Measurements from ENCODE around the gene RARRES1.
A peak's percentile ranks its signal among the peaks of the same experiment; 100 is the strongest.

The RARRES1 gene

GRCh38 chr3:158731938-158732855, at the start of gene RARRES1:
Gene RARRES1 (minus strand): TSS chr3:158732457. CDS start chr3:158732415, 42 bp downstream.
- TF ChIP-seq CTCF (conservative IDR thresholded peaks at IDR 0.05; ENCODE audit: low read depth, low read length) = no peak
- peak within 1 kb of the TSS; percentile 68 for H3K4me3 ChIP-seq (ENCODE audit: low read depth, low read length)
- DNase-seq (ENCODE audit: low read depth) = peak; percentile 68

- TF ChIP-seq CTCF (conservative IDR thresholded peaks at IDR 0.05; ENCODE audit: low read depth, low read length) = no peak
- DNase-seq (ENCODE audit: low read depth) = no peak
- no peak overlapping the region for H3K4me3 ChIP-seq (ENCODE audit: low read depth, low read length)
These were observed 49.6 kb upstream of the RARRES1 start for GRCh38 chr3:158781849-158782248.

- no peak overlapping the region for H3K4me3 ChIP-seq (ENCODE audit: low read depth, low read length)
- DNase-seq (ENCODE audit: low read depth) = no peak
- peak; percentile 22 for TF ChIP-seq CTCF (conservative IDR thresholded peaks at IDR 0.05; ENCODE audit: low read depth, low read length)
These were observed 48.9 kb upstream of the RARRES1 start for GRCh38 chr3:158781191-158781590.

- DNase-seq (ENCODE audit: low read depth) = no peak
- no peak overlapping the region for H3K4me3 ChIP-seq (ENCODE audit: low read depth, low read length)
These were observed 48.5 kb upstream of the RARRES1 start for GRCh38 chr3:158780766-158781165.

GRCh38 chr3:158777161-158777873, 45.1 kb upstream of the RARRES1 start:
- peak; percentile 66 for DNase-seq (ENCODE audit: low read depth)
- no peak for TF ChIP-seq CTCF (conservative IDR thresholded peaks at IDR 0.05; ENCODE audit: low read depth, low read length)

More at GRCh38 chr3:158780766-158781165, 48.5 kb upstream of the RARRES1 start:
- no peak for TF ChIP-seq CTCF (conservative IDR thresholded peaks at IDR 0.05; ENCODE audit: low read depth, low read length)

GRCh38 chr3:158776531-158776930, 44.3 kb upstream of the RARRES1 start:
- H3K4me3 ChIP-seq (ENCODE audit: low read depth, low read length) = no peak overlapping the region
- TF ChIP-seq CTCF (conservative IDR thresholded peaks at IDR 0.05; ENCODE audit: low read depth, low read length) = no peak
- DNase-seq (ENCODE audit: low read depth) = no peak

More at GRCh38 chr3:158777161-158777873, 45.1 kb upstream of the RARRES1 start:
- no peak overlapping the region for H3K4me3 ChIP-seq (ENCODE audit: low read depth, low read length)
